Ovary (tissue), 9 donors: ENCODE results near the gene TRAPPC5. TPM values are rescaled to one million over a fixed set of nuclear protein-coding genes. Genes with fewer than 3 reads are reported as not detected.

ENCODE experiments used
- DNase-seq, 5 donors: peaks; one replicate each; pipeline ENCODE4 v3.0.0-alpha.2; 2019 to 2020
- H3K27ac ChIP-seq, 2 donors: fragments of 200-600 bp; one replicate each; pipeline versions ENCODE4 v1.5.1 to v1.8.0; 2019 to 2022
- H3K27me3 ChIP-seq: fragments of 200-600 bp; one replicate; pipeline ENCODE4 v1.8.0; 2022
- H3K36me3 ChIP-seq: fragments of 200-600 bp; sonication (generic); one replicate; pipeline ENCODE4 v1.5.1; 2019
- H3K4me1 ChIP-seq: one replicate; pipeline ENCODE4 v1.8.1; 2013; ENCODE audit warnings: mild to moderate bottlenecking, moderate library complexity; ENCODE audit not compliant: insufficient read depth
- H3K4me3 ChIP-seq: fragments of 200-600 bp; sonication (generic); one replicate; pipeline ENCODE4 v1.5.1; 2017
- H3K9me3 ChIP-seq, 2 donors: fragments of 200-600 bp in 1 of 2; sonication (generic) in 1 of 2; one replicate each; pipeline versions ENCODE4 v1.5.1 to v1.8.1; 2013 to 2019; ENCODE audit warnings: mild to moderate bottlenecking in 1 of 2, moderate library complexity in 1 of 2
- CTCF ChIP-seq, 3 donors: fragments of 450-650 bp in 2 of 3; fragments of 200-600 bp in 1 of 3; IDR thresholded peaks; one replicate each; pipeline versions ENCODE4 v1.5.1 to v1.8.0; 2016 to 2022; ENCODE audit warnings: antibody characterized with exemption in 3 of 3, mild to moderate bottlenecking in 1 of 3
- EP300 ChIP-seq: sonication (generic); formaldehyde crosslinking; IDR thresholded peaks from one replicate; pipeline ENCODE4 v1.6.1; 2017; ENCODE audit warnings: antibody characterized with exemption
- POLR2A ChIP-seq: fragments of 450-650 bp; IDR thresholded peaks from one replicate; pipeline ENCODE4 v1.6.1; 2017; ENCODE audit warnings: antibody characterized with exemption, mild to moderate bottlenecking, moderate library complexity
- WGBS, 3 donors: extraction: QIAGEN DNeasy Blood & Tissue Kit in 1 of 3; methylation state at CpG; one replicate each; pipeline versions ENCODE4 v1.1.5 to v1.1.7; 2013 to 2017; 5-methylcytosine and 5-hydroxymethylcytosine counted together
- intact Hi-C, 4 donors: fragments of 100-400 bp; cut with DNase I; formaldehyde crosslinking; loops; one replicate each; pipeline versions ENCODE4 v1.11.0 to v1.15.1; 2022 to 2023
- polyA plus RNA-seq, 2 donors: library from polyadenylated mRNA; stranded (reverse); fragments of 200-250 nt in 1 of 2; fragments of 350-450 nt in 1 of 2; fragmentation: Illumina TruSeq in 1 of 2; extraction: RNeasy Lipid Tissue Mini Kit (QIAGEN cat#74804) in 1 of 2; gene quantifications; one replicate each; pipeline ENCODE4 v1.2.3, GENCODE V29; 2013 to 2014
- total RNA-seq, 7 donors: library from RNA; depleted of rRNA in 2 of 7; stranded (reverse); fragments of >200 nt in 2 of 7; fragmentation: NEBNext Ultra II Directional in 3 of 7; extraction: Animal tissue kit (Norgen Biotek cat#: 25700) in 3 of 7; gene quantifications; one replicate each; pipeline versions ENCODE4 v1.1.0 to v1.2.4, GENCODE V29; 2016 to 2023
- donor health status: DM: no; HTN: no; CAD: no; lungs with moderate emphysema.
- donor health status: DM: no; HTN: no; CAD: no.
- donor health status: Bipolar disorder and iron deficiency.
- donor health status: DM: yes; HTN: yes; CAD: no.
- donor health status: DM: no; HTN: no; CAD: no.
- donor health status: DM: yes; HTN: yes; CAD: no.

Gene TRAPPC5
- total and polyA plus RNA-seq, 9 donors = 0.32 to 111 (median 66.5) TPM

- no peaks in the 10 kb centered on the region for H3K9me3 ChIP-seq
- H3K36me3 ChIP-seq = no peaks in the 10 kb centered on the region
- no peak for TF ChIP-seq CTCF (IDR thresholded peaks at IDR 0.05)
- no peak for TF ChIP-seq EP300
- TF ChIP-seq POLR2A = no peak
- H3K4me3 ChIP-seq = no peak overlapping the region
- no peak overlapping the region for H3K27ac ChIP-seq
- WGBS, 3 donors = 41 to 50% (median 50%) methylated on average over 2 of the region's 2 CpGs
- no peaks in the 10 kb centered on the region for H3K27me3 ChIP-seq
- H3K4me1 ChIP-seq = no peaks in the 10 kb centered on the region
- intact Hi-C loops = no loop called here
- no peak for DNase-seq
Measured at GRCh38 chr19:7725791-7726190, 45.2 kb downstream of the TRAPPC5 start.

GRCh38 chr19:7729211-7729610, 48.6 kb downstream of the TRAPPC5 start:
- 17 to 26% (median 23%) methylated on average over 15 to 16 of the region's 16 CpGs for WGBS, 3 donors
- Histone ChIP-seq H3K36me3 (no peaks in the 10 kb centered on the region), H3K9me3 (no peaks in the 10 kb centered on the region), H3K27me3 (no peaks in the 10 kb centered on the region), H3K4me1 (no peaks in the 10 kb centered on the region), H3K4me3 (no peak overlapping the region), H3K27ac (no peak overlapping the region)
- no peak for DNase-seq
- intact Hi-C loops = no loop called here
- TF ChIP-seq EP300 (no peak), POLR2A (no peak), CTCF (IDR thresholded peaks at IDR 0.05) (no peak)

- no peak for TF ChIP-seq POLR2A
- TF ChIP-seq EP300 = no peak
- TF ChIP-seq CTCF (IDR thresholded peaks at IDR 0.05) = no peak
- Histone ChIP-seq H3K27me3 (no peaks in the 10 kb centered on the region), H3K36me3 (no peaks in the 10 kb centered on the region), H3K4me1 (no peaks in the 10 kb centered on the region), H3K4me3 (no peak overlapping the region), H3K9me3 (no peaks in the 10 kb centered on the region), H3K27ac (no peak overlapping the region)
- no peak for DNase-seq
- intact Hi-C loops = no loop called here
- WGBS, 3 donors = 3 to 9% (median 5%) methylated on average over 20 to 34 of the region's 34 CpGs
Measured at GRCh38 chr19:7729831-7730285, 49.2 kb downstream of the TRAPPC5 start.

- H3K4me1 ChIP-seq = no peaks in the 10 kb centered on the region
- TF ChIP-seq POLR2A (no peak), CTCF (IDR thresholded peaks at IDR 0.05) (no peak), EP300 (no peak)
- intact Hi-C loops = no loop called here
- no peak overlapping the region for H3K4me3 ChIP-seq
- H3K36me3 ChIP-seq = no peaks in the 10 kb centered on the region
- no peak overlapping the region for H3K27ac ChIP-seq
- 1 to 4% (median 2%) methylated on average over 11 to 78 of the region's 78 CpGs for WGBS, 3 donors
- no peak for DNase-seq
- H3K9me3 ChIP-seq = no peaks in the 10 kb centered on the region
- H3K27me3 ChIP-seq = no peaks in the 10 kb centered on the region
Measured at GRCh38 chr19:7730286-7731217, 49.9 kb downstream of the TRAPPC5 start.
